Lower leg skin (tissue), 4 donors: ENCODE results near the gene OR6P1. TPM values are rescaled to one million over a fixed set of nuclear protein-coding genes. Genes with fewer than 3 reads are reported as not detected.

Experiments used
- DNase-seq, 2 donors: peaks; one replicate each; pipeline ENCODE4 v3.0.0-alpha.2; 2019; ENCODE audit warnings: low spot score in 2 of 2
- H3K4me3 ChIP-seq: fragments of 200-600 bp; sonication (generic); 2 replicates; pipeline ENCODE4 v1.5.1; 2017; ENCODE audit warnings: mild to moderate bottlenecking, low read depth; ENCODE audit not compliant: poor library complexity, severe bottlenecking
- POLR2A ChIP-seq, 2 donors: fragments of 450-650 bp; IDR thresholded peaks; one replicate each; pipeline ENCODE4 v1.6.1; 2016 to 2017; ENCODE audit warnings: antibody characterized with exemption in 2 of 2, mild to moderate bottlenecking in 1 of 2, moderate library complexity in 1 of 2
- WGBS, 2 donors: methylation state at CpG; one replicate each; pipeline ENCODE4 v1.1.5; 2018; 5-methylcytosine and 5-hydroxymethylcytosine counted together
- intact Hi-C: fragments of 100-400 bp; cut with DNase I; formaldehyde crosslinking; loops from one replicate; pipeline ENCODE4 v1.15.0; 2023; ENCODE audit warnings: low total_unique reads
- total RNA-seq, 4 donors: library from RNA; depleted of rRNA; stranded (reverse); fragments of >200 nt; gene quantifications; one replicate each; pipeline ENCODE4 v1.1.0, GENCODE V29; 2016
- TF ChIP-seq, protein P1 (sequence below), 3 donors: fragments of 450-650 bp; IDR thresholded peaks; one replicate each; pipeline ENCODE4 v1.5.1; 2016; ENCODE audit warnings: antibody characterized with exemption in 3 of 3, mild to moderate bottlenecking in 3 of 3, moderate library complexity in 2 of 3

OR6P1 gene
- total RNA-seq, 4 donors from 2014 or later = not detected

DNA sequence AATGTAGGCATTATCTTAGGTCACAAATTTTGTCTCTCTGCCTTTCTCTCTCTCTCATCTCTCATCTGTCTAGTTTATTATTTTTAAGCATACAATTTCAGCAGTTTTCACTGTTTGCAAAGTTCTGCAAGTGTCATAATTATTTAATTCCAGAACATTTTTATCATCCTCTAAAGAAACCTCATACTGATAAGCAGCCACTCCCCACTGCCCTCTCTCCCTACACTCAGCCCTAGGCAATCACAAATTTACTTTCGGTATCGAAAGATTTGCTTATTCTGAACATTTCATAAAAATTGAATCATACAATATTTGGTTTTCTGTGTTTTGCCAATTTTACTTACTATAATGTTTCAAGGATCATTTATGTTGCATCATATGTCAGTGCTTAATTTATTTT lies 32.8 kb downstream of the OR6P1 start:
- intact Hi-C loops = no loop called here
- DNase-seq = no peak
- H3K4me3 ChIP-seq = no peak overlapping the region
- WGBS, 2 donors = 69 to 86% methylated on average over 2 of the region's 2 CpGs
- TF ChIP-seq POLR2A (IDR thresholded peaks at IDR 0.05) = no peak
- TF ChIP-seq, protein P1, sequence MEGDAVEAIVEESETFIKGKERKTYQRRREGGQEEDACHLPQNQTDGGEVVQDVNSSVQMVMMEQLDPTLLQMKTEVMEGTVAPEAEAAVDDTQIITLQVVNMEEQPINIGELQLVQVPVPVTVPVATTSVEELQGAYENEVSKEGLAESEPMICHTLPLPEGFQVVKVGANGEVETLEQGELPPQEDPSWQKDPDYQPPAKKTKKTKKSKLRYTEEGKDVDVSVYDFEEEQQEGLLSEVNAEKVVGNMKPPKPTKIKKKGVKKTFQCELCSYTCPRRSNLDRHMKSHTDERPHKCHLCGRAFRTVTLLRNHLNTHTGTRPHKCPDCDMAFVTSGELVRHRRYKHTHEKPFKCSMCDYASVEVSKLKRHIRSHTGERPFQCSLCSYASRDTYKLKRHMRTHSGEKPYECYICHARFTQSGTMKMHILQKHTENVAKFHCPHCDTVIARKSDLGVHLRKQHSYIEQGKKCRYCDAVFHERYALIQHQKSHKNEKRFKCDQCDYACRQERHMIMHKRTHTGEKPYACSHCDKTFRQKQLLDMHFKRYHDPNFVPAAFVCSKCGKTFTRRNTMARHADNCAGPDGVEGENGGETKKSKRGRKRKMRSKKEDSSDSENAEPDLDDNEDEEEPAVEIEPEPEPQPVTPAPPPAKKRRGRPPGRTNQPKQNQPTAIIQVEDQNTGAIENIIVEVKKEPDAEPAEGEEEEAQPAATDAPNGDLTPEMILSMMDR (IDR thresholded peaks at IDR 0.05) = no peak

DNA sequence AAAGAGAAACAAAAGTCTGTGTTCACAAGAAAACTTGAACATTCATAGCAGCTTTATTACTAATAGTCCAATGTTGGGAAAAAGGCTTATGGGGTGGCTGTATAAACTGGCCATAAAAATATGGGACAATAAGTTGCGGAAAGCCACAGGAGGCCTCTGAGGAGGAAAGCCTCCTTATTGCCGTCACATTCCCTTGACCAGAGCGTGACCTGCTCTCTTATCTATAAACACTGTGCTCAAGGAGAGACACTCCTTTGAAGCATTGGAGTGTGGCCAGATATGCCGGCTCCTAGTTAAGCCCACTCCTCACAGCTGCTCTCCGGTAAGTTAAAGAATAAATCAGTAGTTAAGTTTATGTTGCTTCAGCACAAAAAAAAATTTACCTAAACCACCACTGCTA lies 35.9 kb downstream of the OR6P1 start:
- WGBS, 2 donors = 58 to 62% methylated on average over 5 of the region's 5 CpGs
- no peak overlapping the region for H3K4me3 ChIP-seq
- intact Hi-C loops = no loop called here
- no peak for TF ChIP-seq POLR2A (IDR thresholded peaks at IDR 0.05)
- TF ChIP-seq, protein P1 (IDR thresholded peaks at IDR 0.05) = no peak
- DNase-seq = no peak

DNA sequence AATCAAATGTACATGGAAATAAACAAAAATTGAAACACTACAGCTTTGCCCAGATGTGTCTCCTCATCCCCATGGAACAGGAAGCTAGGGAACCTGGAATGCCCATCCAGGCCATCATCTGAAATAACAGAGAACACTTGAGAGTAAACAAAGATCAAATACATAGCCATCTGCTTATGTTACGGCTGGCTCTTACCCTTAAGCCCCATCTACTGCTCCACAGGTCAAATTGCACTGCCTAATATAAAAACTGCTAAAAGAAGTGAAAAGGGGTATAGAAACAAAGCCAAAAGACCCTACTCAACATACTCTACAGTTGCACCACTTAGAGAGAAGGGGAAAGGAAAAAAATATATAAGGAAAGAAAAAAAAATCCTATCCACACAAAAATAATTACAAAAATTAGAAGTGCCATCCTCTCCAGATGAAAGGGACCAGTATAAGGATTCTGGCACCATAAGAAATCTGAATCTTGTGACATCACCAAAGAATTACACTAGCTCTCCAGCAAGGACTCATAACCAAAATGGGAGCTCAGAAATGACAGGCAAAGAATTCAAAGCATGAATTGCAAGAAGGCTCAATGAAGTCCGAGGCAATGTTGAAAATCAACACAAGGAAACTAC lies 43.1 kb downstream of the OR6P1 start:
- 33 to 78% methylated on average over 2 of the region's 2 CpGs for WGBS, 2 donors
- no peak overlapping the region for H3K4me3 ChIP-seq
- TF ChIP-seq, protein P1 (IDR thresholded peaks at IDR 0.05) = no peak
- no peak for TF ChIP-seq POLR2A (IDR thresholded peaks at IDR 0.05)
- intact Hi-C loops = no loop called here
- no peak for DNase-seq

DNA sequence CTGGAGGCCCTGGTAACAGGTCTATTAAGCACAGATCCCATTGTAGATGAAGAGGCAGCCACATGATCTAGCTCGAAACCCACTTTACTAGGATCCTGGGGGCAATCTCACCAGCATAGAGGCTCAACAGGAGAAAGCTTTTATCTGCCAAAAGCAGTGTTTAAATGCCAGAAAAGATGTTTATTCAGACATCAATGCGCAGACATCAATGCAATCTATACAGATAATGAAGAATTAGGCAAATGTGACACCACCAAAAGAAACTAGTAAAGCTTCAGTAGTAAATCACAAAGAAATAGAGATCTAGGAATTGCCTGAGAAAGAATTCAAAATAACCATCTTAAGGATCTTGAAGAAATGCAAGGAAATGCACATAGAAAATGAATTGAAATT lies 48.7 kb downstream of the OR6P1 start:
- no peak for DNase-seq
- 77 to 84% methylated on average over 2 of the region's 2 CpGs for WGBS, 2 donors
- intact Hi-C loops = no loop called here
- no peak overlapping the region for H3K4me3 ChIP-seq
- TF ChIP-seq, protein P1 (IDR thresholded peaks at IDR 0.05) = no peak
- TF ChIP-seq POLR2A (IDR thresholded peaks at IDR 0.05) = no peak

DNA sequence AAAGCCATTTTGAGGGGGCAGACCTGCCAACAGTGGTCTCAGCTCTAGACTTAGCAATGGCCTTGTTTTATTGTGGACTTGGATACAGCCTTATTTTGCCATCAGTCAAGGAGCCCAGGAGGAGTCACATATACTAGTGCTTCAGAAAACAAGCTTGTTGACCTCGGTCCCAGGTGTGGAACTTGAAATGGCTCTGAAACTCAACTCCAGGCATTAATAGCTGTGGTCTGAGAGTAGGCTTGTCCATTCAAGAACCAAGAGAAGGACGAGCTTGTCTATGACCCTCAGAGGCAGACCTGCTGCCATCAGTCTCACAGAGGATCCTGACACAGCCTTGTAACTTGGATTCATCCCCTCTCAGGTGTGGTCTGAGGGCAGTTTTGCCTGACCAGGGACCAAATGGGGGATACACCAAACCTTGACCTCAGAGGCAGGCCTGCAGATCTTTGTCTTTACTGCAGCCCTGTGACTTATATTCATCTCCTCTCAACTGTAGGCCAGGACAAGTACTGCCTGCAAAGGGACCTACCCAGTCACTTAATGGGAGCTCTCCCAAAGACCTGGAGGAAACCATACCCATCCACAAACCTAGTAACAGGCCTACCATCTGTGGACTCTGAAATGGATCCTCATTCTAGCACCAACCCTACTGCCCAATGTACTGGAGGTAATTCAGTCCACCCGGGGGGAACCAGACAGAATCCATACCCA lies 49.3 kb downstream of the OR6P1 start:
- DNase-seq = no peak
- intact Hi-C loops = no loop called here
- no peak for TF ChIP-seq POLR2A (IDR thresholded peaks at IDR 0.05)
- TF ChIP-seq, protein P1 (IDR thresholded peaks at IDR 0.05) = no peak
- 72 to 91% methylated on average over 3 of the region's 3 CpGs for WGBS, 2 donors
- no peak overlapping the region for H3K4me3 ChIP-seq
